Kasumi-1 (cell line): Measurements from ENCODE around the gene CHD3.
A peak's percentile ranks its signal among the peaks of the same experiment; 100 is the strongest.

Source experiments
- DNase-seq, 2 experiments: peaks; one replicate each; lab custom pipeline; 2025; lab: John Stamatoyannopoulos, UW

Gene CHD3

DNA sequence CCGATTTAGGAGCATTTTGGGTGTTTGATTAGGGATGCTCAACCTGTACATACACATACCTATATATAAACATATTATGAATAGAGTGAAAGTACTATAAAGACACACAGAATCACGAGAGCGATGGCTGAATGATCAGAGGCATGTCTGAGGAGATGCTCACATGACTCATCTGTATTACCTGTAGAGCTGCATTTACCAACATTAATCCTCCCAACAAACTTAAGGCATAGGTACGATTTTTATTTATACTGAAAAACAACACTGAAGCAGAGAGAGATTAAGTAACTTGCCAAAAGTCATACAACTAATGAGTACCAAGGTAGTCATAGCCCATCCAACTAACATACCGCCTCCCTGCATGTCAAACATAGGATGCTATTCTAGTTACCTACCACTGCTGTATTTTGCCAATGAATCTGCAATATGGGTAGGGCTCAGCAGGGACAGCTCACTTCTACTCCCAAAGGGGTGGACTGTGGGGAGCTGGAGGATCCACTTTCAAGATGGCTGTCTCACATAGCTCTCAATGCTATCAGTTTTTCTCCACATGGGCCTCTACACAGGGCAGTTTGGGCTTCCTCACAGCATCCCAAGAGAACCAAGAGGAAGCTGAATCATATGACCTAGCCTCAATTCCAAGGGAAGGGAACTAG lies 23.5 kb upstream of the CHD3 start:
- DNase-seq: no peak

DNA sequence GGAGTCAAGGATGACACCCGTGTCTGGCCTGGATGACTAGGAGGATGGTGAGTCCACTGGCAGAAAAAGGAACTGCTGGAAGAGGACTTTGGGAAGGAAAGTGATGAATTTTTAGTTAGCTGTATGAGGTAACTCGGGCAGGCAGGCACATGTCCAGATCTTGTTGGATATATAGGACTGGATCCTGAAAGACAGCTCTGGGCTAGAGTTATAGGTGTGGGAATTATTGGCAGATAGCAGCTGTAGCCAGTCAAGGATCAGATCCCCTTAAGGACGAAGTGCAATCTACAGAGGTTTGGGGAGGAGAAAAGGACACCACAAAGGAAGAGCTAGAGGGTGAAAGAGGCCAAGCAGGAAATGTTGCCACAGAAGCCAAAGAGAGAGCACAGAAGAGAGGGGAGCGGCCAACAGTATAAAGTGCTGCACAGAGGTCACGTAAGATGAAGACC lies 20.7 kb upstream of the CHD3 start:
- DNase-seq: peak; percentile 44 to 73

DNA sequence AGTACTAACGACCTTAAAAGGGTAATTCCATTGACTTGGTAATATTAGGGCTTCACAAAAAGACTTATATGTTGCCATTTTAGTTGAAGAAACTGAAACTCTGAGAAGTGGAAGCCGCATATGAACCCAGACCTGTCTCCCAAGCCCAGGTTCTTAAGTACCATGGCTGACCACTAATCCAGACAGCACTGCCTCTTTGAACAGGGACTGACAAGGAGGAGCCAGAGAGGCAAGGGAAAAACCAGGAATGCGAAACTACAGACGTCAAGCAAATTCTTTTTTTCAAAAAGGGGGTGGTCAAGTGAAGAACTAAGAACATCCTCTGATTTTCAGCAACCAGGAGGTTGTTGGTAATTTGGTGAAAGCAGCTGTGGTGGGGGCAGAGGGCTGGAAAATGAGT lies 15.5 kb upstream of the CHD3 start:
- DNase-seq: no peak

DNA sequence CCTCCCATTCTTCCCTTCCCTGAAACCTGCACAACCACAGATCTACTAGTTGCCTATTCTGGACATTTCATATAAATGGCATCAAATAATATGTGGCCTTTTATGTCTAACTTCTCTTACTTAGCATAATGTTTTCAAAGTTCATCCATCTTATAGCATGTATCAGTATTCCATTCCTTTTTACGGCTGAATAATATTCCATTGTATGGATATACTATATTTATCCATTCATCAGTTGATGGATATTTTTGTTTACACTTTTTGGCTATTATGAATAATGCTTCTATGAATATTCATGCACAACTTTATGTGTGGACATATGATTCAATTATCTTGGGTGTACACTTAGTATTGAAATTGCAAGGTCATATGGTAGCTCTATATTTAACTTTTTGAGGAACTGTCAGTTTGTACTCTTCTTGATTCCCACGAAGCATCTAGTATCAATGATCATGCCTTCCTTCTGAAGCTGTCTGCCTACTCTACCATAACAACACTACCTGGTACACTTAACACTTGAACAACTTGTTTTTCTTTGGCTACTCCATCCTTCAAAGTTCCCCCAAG lies 12.7 kb upstream of the CHD3 start:
- no peak for DNase-seq

DNA sequence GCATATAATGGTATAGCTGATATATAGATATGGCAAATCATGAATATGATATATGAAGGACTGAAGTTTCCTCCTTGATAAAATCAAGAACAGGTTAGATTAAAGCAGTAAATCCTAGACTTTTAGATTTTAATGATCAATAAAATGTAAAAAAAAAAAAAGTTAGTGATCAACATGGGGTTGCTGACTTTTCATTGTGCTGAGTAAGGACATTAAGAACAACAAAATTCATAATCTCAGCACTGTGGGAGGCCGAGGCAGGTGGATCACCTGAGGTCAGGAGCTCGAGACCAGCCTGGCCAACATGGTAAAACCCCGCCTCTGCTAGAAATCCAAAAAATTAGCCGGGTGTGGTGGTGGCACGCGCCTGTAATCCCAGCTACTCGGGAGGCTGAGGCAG lies 10.4 kb upstream of the CHD3 start:
- DNase-seq: no peak

DNA sequence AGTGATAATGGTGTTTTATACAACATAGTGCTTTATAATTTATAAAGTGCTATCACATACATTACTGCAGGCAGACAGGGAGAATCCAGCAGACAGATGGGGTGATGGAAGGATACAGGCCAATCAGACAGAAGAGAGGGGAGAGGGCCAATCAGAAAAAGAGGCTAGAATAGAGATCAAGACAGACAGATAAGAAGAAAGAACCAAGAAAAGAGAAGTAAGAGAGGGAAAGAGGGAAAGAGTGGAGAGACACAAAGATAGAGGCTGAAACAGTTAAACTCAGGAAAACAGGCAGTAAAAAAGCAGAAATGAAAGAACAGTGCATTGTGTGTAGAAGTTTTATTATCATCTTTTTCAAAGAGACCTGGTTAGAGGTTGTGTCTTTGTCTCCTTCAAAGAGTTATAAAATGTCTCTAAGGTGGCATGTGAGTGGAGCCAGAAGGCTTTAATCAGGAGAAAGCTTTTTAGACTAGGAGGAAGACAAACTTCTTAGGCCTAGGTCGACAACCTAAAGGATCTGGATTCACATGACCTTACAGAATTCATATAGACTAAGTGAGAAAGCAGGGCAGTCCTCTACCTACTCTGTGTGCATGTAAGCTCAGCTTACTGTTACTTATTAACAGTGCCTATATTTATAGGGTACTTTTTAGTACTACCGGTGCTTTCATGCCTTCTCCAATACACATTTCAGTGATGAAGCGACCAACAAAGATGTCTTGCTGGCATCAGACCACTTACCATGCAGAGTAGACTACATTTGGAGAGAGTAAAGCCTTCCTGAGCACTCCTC lies 8.3 kb upstream of the CHD3 start:
- DNase-seq: no peak

DNA sequence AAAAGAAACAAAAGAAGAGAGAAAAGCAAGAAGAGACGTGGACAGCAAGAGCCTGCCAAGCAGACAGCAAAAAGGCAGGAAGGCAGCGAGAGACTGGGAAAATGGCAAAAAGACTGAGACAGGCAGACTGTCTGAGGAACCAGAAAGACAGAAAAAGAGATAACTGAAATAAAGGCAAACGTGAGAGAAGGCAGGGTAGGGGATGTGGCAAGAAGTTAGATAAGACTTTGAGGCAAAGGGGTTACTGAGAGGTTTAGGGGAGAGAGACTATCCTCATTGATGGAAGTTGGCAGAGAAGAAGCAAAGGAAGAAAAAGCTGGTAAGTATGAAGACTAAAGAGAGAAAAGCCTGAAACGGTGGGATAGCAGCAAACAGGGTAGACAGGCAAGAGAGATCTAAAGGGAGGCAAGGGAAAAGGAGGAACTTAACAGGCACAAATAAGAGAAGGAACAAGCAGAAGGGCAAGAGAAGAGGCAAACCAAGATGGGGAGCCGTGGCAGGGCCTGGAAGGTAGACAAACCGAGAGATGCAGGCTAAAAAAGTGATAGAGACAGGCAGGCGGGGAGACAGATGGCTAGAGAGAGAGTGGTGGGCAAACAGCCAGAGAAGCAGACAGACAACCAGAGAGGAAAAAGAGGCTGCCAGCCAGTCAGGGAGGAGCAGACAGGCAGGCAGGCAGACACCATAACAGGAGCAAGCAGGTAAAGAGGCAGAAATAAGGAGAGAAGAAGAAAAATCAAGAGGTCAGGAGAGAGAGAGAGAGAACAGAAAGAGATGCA lies 7.1 kb upstream of the CHD3 start:
- DNase-seq: peak; percentile 12 to 21

DNA sequence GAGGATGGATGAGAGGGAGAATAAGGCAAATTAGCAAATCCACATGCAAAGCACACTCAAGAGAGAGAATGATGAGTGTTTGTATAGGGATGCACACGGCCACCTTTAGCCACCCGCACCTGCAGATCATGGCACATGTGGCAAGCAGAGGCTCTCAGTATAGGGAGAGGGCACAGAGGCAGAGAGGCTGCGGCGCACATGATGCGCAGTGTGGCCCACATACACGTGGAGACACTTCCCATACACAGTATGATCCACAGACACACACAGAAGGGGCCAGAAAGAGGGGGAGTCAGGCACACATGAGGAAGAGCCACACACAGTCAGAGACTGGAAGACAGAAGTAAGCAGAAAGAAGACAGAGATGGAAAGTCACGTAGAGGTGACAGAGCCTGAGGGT lies 6.5 kb upstream of the CHD3 start:
- no peak for DNase-seq

DNA sequence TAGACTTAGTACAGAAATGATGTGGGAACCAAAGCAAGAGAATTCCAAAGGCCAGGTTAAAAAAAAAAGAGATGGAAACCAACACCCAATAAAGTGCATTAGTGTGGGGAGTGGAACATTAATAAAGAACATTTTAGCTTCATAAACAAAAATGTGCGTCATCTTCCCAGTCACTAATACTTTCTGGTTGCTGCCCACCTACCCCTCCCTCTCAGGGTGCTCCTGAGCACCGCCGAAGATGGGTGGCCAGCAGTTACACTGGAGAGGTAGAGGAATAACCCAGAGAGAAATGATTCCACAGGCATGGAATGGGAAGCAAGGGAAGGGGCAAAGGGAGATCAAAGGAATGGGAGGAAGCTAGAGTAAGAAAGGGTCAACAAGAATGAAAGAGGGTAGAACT lies 6.0 kb upstream of the CHD3 start:
- no peak for DNase-seq

DNA sequence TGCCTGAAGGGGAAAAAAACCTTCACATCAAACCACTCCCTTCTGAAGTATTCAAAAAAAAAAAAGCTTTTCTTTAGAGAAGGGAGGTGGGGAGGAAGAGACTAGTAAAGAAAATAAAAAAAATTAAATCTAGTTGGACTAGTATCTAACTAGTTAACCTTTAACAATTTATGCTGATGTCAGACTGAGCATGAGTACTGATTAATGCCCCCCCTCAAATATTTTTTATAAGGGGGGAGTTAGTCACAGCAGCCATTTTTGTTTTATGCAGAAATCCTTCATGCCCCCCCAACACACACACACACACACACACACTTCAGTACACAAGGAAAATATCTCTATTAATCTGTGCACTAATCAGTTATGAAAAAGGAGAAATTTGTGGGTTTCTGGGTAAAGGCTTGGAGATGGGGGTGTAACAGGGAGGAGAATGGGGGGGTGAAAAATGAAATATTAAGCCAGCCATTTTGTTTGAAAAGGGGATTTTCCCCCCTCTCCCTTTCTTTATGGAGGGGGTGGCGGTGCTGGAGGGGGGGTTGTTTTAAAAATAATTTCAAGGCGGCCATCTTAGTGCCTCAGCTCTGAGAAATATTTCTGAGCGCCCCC lies 4.7 kb upstream of the CHD3 start:
- DNase-seq: no peak

DNA sequence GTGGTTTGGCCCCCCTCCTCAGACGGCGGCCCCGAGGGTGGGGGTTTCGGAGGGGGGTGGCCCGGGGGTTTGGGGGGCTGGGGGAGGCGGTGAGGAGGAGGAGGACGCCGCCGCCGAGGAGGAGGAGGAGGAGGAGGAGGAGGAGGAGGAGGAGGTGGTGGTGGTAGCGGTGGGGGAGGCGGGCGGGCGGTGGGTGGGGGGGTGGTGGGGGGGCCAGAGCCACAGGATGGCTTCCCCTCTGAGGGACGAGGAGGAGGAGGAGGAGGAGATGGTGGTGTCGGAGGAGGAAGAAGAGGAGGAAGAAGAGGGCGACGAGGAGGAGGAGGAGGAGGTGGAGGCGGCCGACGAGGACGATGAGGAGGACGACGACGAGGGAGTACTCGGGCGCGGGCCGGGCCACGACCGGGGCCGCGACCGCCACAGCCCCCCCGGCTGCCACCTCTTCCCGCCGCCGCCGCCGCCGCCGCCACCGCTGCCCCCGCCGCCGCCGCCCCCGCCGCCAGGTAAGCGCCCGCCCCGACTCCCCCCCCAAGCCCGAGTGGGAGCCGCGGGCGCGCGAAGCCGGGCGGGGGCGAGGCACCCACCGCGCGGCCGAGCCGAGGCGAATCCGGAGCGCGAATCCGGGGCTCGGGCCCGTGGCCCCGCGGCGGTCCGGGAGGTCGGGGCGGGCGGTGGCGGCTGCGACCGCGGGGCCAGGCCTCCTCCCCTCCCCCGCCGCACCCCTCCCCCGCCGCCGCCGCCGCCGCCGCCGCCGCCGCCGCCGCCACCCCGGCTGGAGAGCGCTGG lies 3.8 kb upstream of the CHD3 start:
- DNase-seq: peak in 1 of 2 experiments; percentile 4

DNA sequence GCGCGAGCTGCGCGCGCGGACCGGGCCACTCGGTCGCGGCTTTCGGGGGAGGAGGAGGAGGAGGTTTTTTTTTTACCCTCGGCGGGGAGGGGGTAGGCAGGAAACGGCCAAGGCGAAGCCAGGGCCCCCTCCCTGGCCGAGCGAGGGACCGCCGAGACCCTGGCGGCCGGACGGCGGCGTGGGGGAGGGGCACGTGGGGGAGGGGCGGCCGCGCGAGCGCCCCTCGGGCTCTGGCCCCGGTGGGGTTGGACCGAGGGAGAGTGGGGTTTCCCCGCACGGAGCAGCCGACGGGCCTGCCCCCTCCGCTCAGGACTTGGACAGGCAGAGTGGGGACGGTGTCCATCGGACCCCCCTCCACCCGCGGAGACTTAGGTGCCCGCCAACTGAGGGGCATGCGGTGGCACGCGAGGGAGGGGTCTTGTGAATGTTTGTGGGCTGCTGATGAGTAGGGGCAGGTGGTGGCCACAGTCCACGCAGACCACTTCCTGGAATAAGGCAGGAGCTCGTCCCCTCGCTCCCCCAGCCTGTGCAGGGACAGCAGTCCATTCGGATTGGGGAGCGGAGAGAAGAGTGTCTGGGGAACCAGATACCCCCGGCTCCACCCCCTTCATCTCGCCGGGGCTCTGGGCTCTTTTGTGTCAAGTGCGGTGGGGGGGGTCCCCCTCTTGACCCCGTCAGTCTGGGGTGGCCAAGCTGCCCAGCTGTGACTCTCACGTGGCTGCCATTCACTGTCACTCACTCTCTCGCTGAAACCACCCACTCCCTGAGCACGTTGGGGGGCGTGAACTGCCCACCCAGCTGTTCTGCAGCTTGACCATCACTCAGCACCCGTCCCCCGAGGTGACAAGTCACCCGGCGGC lies 3.0 kb upstream of the CHD3 start:
- peak in 1 of 2 experiments; percentile 3 for DNase-seq

DNA sequence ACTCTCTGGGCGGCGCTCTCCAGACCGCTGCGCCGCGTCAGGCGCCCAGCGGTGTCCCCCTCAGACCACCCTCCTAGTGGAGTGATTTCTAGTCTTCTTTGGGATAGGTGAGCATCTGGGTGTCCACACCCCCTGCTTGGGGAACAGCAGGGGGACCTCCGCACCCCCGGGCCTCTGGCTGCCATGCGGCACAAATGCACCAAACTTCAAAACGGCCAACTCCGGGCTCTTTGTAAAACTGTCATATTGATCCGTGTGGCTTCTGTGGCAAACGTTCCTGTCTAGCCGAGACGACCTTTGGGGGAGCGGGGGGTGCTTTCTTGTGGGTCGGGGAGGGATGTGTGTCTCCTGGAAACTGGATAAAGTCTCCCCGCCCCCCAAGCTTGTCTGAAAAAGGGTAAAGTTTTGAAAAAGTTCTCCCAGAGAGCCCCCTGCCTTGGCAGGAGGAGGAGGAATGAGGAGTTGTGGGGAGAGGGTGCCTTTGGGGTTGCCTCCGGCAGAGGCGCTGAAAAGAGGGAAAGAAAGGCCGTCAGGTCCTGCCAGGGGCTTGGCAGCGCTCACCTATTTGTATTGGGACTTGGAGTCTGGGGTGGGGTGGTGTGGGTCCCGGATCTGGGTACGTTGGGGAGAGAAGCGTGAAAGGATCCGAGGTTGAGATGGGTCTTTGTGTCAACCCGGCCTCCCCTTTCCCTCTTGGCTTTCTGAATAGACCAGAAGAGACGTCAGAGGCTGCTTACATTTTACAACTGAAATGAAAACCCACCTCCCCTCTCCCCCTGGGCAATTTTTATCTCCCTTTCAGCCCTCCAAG lies 2.2 kb upstream of the CHD3 start:
- peak in 1 of 2 experiments; percentile 10 for DNase-seq

DNA sequence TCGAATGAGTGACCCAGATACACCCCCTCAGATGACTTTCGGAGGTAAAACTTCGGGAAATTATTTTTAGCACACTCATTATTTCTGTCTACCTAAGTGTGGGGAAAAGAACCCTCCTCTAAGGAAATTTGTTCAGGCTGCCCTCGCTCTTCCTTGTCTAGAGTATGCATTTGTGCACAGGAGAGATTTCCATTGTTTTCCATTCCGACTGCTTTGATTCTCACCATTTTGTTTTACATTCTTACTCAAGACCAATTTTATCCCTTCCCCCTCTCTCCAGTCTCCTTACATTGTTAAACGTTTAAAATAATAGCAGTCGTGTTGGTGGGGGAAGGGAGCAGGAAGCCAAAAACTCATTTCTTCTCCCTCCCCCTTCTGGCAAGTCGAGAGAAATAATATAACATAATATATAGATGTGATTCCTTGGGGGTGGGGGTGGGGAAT lies 1.5 kb upstream of the CHD3 start:
- DNase-seq: peak in 1 of 2 experiments; percentile 80

DNA sequence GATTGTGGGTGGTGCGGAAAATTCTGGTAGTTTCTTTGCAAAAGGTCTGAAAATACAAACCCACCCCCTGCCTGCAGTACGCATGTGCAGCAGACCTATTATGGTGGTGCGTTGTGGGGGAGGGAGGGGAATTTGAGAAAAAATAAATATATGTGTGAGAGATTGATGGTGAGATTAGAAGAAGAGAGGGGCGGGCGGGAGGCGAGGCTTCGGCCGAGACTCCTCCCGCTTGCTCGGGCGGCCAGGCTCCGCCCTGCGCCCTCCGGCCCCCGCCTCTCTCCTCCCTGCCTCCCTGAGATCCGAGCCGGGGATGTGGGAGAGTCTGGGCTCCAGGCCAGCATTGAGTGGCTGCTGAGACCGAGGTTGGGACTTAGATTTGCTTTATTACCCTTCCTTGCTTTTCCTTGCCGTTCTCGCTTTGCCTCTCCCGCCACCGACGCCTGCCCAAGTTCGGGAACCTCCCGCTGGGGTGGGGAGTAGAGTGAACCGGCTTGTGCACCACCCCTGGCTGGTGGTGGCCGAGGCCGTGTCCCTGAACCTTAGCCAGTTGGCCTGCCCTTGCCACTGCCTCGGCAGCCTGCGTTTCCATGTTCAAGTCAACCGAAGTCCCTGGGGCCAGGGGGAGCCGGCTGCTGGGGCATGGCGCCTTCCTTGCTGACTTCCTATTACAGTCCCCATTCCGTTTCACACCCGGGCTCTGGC lies 956 bp upstream of the CHD3 start:
- DNase-seq: peak; percentile 77 to 80

DNA sequence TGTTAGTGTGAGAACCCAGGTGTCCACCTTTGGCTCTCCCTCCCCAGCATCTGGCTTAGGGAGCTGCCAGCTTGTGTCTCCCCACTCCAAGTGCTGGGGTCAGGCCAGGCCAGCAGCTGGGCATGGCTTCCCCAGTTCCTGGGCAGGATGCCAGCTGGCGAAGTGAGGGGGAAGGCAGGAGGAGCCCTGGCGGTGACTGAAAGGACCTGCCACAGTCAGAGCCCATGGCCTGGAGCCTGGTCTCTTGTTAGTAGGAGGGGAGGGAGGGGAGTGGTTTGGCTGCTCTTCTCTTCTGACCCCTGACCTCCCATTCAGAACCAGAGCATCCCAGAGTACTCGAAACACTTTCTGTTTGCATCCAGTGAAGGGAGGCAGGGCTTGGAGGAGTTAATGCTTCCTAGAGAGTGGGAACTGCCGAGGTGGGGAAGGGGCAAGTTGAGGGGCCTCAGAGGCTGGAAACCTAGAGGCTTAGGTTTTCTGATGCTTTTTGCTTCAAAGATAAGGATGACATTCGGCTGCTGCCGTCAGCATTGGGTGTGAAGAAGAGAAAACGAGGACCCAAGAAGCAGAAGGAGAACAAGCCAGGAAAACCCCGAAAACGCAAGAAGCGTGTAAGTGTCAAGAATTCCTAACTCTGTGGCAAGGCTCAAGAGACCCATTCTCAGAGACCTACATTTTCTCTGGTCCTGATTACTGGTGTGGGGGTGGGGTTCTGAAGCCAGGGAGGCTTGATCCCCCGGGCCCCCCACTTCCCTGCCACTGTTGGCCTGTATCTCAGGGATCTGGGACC lies 772 bp downstream of the CHD3 start:
- DNase-seq: peak; percentile 30 to 33

DNA sequence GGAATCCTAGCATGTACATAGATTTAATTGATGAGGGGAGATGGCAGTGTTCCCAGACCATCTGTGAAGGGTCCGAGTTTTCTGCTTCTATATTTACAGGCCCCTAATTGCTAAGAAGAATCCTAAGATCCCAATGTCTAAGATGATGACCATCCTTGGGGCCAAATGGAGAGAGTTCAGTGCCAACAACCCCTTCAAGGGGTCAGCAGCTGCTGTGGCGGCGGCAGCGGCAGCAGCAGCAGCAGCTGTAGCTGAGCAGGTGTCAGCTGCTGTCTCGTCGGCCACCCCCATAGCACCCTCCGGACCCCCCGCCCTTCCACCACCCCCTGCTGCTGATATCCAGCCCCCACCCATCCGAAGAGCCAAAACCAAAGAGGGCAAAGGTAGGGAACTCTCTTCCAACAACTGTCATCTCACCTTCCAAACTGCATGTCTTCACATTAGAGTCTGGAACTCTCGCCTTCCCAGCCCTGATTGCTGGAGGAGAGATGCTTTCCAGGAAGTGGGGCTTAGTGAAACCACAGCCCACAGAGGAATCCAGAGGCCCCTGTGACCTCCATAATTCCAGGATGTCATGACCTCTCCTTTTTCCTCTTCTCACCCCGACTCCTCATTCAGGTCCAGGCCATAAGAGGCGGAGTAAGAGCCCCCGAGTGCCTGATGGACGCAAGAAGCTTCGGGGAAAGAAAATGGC lies 4.7 kb downstream of the CHD3 start:
- DNase-seq: no peak
